ENCODE results near the gene TEX30.

The TEX30 gene

GRCh38 chr13:102779436-102780159 lies 6.0 kb upstream of the TEX30 start:
- DNase-seq (ENCODE audit: low read depth, low spot score) = no peak

GRCh38 chr13:102777736-102778135 lies 4.2 kb upstream of the TEX30 start:
- no peak for DNase-seq (ENCODE audit: low read depth, low spot score)

- no peak for DNase-seq (ENCODE audit: low read depth, low spot score)
Observed at GRCh38 chr13:102776271-102776670, 2.7 kb upstream of the TEX30 start.

- no peak for DNase-seq (ENCODE audit: low read depth, low spot score)
Observed at GRCh38 chr13:102774591-102775520, 1.3 kb upstream of the TEX30 start.

GRCh38 chr13:102774214-102774568 lies 605 bp upstream of the TEX30 start:
- no peak for DNase-seq (ENCODE audit: low read depth, low spot score)

DNA sequence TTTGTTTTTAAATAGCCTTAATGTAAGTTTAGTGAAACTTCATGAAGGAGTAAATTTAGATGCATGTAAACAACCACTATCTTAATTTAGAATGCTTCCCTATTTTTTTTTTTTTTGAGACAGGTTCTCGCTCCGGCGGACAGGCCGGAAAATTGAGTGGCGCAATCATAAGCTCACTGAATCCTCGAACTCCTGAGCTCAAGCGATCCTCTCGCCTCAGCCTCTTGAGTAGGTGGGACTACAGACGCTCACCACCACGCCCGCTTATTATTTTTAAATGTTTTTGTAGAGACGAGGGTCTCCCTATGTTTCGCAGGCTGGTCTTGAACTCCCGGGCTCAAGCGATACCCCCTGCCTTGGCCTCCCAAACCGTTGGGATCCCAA lies 1.6 kb downstream of the TEX30 start:
- DNase-seq (ENCODE audit: low read depth, low spot score) = no peak

GRCh38 chr13:102771298-102772041 lies 2.1 kb downstream of the TEX30 start:
- DNase-seq (ENCODE audit: low read depth, low spot score) = no peak

- DNase-seq (ENCODE audit: low read depth, low spot score) = no peak
Observed at GRCh38 chr13:102770435-102770834, 3.2 kb downstream of the TEX30 start.

DNA sequence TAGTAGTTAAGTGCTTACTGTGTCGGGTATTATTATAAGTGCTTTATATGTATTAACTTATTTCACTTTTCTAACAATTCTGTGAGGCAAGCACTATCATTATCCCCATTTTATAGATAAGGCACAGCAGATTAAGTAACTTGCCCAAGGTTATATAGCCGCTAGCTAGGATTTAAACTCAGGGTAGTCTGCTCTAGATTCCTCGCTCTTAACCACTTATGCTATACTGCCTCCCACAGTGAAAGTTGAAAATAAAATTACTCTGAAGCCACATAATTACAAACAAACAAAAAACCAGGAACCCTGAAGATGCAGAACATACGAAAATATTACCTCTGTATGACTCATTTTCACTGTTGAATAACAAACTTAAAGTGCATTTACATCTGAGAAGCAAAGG lies 3.9 kb downstream of the TEX30 start:
- no peak for DNase-seq (ENCODE audit: low read depth, low spot score)

DNA sequence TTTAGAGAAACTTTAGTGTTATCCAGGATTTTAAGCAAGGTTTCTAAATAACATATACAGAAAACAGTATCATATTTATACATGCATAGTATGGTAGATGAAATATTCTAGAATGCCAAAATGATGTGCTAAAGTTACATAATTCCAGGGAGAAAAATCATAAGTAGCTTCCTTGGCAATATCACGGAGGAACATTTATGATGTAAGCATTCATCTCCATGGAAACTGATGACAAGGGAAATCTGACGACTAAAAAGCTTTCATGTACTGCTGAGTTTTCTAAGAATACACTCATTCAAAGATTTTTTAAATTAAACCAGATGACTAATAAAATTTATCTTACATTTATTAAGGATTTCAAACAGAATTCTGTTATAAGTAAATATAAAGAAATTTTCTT lies 4.7 kb downstream of the TEX30 start:
- no peak for DNase-seq (ENCODE audit: low read depth, low spot score)

DNA sequence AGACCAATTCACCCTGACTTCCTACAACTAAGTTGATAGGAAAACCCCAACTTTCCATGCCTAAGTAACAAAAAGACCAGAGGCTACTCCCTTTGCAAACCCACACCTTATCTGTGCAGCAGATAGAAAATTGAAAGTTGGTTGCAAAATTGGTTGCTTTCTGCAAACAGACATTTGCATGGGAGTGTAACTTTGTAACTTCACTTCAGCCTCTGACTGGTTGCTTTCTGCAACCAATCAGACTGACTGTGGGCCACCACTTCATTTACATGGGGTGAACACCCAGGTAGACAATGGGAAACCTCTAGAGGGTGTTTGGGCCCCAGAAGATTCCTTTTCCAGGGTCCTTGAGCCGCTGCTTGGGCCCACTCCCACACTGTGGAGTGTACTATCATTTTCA lies 9.8 kb downstream of the TEX30 start:
- DNase-seq (ENCODE audit: low read depth, low spot score) = no peak

DNA sequence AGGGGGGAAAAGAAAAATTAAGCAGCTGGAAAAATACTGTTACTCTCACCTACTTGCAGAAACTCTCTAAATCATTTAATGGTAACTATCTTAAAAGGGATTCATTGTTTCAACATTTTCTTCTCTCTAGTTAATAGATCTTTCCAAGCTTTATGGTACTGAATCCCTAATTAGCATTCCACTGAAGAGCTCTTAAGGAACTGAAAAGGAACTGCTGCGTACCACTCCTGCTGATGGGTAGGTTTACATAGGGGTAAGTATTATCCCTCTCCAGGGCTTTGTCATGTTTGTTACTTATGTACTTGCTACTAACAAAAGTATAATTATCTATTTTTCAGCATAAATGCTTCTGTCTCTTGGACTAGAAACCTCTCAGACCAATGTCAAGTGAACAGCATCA lies 12.5 kb downstream of the TEX30 start:
- DNase-seq (ENCODE audit: low read depth, low spot score) = no peak

DNA sequence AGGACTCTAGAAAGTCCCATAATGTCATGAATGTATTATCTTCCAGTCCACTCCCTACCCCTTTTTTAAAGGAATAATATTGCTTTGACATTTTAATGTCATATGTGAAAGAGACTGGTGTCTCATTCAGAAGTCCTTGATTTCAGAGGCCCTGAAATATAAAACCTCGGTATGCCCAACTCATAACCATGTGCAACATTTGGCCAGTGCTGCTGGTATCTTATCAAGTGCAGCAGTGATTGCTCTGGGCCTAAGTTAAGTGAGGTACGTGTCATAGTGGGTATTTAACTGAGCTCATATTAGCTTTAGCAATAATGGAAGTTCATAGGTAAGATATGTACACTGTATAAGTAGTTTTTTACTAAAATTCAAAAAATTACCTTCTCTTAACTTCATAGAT lies 14.7 kb downstream of the TEX30 start:
- DNase-seq (ENCODE audit: low read depth, low spot score) = no peak

- no peak for DNase-seq (ENCODE audit: low read depth, low spot score)
Observed at GRCh38 chr13:102757006-102757405, 16.6 kb downstream of the TEX30 start.

DNA sequence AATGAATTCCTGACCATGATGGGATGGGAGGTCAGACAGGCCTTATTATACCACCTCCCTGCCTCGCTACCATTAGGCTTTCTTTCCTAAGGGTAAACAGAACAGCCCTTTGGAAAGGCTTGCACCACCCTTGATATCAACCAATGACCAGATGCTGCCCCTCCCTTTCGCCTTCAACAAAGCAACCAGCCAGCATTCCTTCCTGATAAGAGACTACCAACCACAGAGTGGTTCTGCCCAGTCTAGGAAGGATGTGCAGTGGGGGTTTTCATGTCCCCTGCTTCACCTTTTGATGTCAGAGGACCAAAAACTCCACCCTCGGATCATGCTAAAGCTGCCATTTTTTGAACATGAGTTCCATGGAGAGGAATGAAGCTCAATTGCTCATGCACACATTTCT lies 21.7 kb downstream of the TEX30 start:
- DNase-seq (ENCODE audit: low read depth, low spot score) = no peak

- DNase-seq (ENCODE audit: low read depth, low spot score) = no peak
Observed at GRCh38 chr13:102742506-102742905, 31.1 kb downstream of the TEX30 start.

DNA sequence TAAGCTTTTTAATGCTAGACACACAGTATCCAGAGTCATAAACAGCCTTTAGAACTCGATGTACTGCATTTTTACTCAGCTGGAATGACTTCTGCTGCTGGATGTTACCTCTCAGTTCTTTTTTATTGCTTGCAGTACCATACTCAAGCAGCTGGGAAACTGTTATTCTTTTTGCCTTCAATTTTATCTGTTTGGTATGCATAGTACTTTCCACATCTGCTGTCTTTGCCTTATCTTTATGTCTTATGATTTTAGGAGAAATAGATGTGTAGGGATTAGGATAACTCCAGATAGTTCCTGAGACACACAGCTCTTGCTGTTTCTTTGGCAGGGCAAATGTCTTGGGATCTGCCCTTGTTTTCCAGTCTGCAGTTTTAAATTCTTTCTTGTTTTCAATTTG lies 31.5 kb downstream of the TEX30 start:
- no peak for DNase-seq (ENCODE audit: low read depth, low spot score)

DNA sequence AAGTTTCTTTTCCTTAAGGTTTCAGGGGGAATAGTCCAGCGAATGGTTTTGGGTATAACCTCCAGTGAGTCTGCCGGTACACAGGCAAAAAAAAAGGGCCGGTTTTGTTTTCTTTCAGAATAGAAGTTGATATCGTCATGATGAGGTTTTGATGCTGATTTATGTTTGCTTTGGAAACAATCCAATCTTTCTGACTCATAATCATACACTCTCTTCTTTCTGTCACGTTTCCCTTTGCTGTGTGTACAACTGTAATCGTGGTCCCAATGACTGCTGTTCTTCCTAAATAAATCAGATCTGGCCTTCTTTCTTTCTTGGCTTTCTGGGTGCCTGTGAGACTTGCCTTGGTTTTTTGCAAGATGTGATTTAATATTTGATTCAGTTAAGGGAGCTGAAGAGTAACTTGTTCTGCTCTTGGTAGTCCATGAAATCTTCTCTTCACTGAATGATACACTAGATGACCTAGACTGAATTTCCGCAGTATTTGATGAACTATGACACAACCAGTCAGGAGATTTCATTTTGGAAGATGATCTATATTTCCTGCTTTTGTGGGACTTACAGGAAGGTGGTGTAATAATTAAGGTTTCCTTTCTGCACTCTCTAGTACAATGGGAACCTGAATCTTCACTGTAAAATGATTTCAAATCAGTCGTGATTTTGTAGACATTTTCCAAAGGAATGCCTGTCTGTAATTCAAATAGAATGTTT lies 43.9 kb downstream of the TEX30 start:
- no peak for DNase-seq (ENCODE audit: low read depth, low spot score)

DNA sequence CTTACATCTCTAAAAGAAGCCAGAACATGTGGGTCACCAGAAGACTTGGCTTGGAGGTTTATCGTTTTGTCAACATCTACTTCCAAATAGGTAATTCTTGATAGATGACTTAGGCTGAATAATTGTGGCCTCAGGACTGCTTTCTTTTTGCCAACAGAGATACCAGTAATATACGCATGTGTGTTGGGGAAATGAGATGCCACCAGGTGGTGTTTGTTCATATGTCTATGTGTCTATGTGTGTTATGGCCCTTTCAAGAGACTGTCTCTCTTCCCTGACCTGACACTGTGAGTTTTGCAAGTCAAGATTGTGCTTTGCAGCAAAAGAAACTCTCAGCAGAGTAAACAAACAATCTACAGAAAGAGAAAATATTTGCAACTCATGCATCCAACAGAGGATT lies 47.2 kb downstream of the TEX30 start:
- DNase-seq (ENCODE audit: low read depth, low spot score) = no peak

- no peak for DNase-seq (ENCODE audit: low read depth, low spot score)
Observed at GRCh38 chr13:102724923-102725322, 48.7 kb downstream of the TEX30 start.

GRCh38 chr13:102721800-102722231 lies 51.8 kb downstream of the TEX30 start:
- DNase-seq (ENCODE audit: low read depth, low spot score) = no peak

GRCh38 chr13:102718746-102719145 lies 54.8 kb downstream of the TEX30 start:
- DNase-seq (ENCODE audit: low read depth, low spot score) = no peak

All from activated naive CD8-positive, alpha-beta T cell treated with anti-CD3 and anti-CD28 coated beads, Interleukin-2, amount 50 U/mL, for 16 hours (primary cell).